NB4 (cell line): ENCODE results near the gene GPR108.

Experiments
- CTCF ChIP-seq: IDR thresholded peaks from one replicate; pipeline ENCODE4 v1.5.1; 2012; ENCODE audit warnings: low read depth, low read length
- MAX ChIP-seq: IDR thresholded peaks from 2 replicates; pipeline ENCODE4 v1.6.1; 2011; ENCODE audit warnings: low read depth, low read length
- POLR2A ChIP-seq: IDR thresholded peaks from 2 replicates; pipeline ENCODE4 v1.6.1; 2011; ENCODE audit warnings: mild to moderate bottlenecking; ENCODE audit not compliant: insufficient read length; ENCODE audit errors: extremely low read depth

- no peak for TF ChIP-seq MAX
- TF ChIP-seq CTCF = no peak
- no peak for TF ChIP-seq POLR2A
These were observed 4.5 kb downstream of the GPR108 start for GRCh38 chr19:6732803-6733337.
